ENCODE measurements around the gene LHX3.

DNA sequence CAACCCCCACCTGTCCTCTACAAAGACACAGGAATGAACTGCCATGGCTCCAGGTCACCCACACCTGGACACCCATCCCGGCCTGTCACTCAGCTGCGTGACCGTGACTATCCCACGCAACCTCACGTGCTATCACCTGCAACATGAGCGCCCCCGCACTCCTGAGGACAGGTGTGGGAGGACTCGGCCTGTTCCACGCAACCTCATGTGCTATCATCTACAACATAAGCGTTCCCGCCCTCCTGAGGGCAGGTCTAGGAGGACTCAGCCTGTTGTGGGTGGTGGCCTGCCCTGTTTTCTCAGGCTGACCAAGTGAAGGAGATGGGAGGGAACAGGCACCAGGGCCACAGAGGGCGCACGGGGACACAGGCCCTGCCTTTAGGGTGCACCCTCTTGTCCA, 36.6 kb upstream of the LHX3 start:
- TF ChIP-seq ZNF274 (IDR thresholded peaks at IDR 0.05; ENCODE audit: borderline replicate concordance, extremely low read depth, low read length) (no peak), YY1 (IDR thresholded peaks at IDR 0.05; ENCODE audit: low read depth, low read length) (no peak), CBX5 (IDR thresholded peaks at IDR 0.05; ENCODE audit: low read depth, low read length) (no peak), BRCA1 (IDR thresholded peaks at IDR 0.05; ENCODE audit: low read depth, low read length) (no peak), POLR2A (IDR thresholded peaks at IDR 0.05; ENCODE audit: control extremely low read depth in 1 of 2, low read depth in 2 of 2, low read length in 2 of 2) (no peak), EZH2 (IDR thresholded peaks at IDR 0.05; ENCODE audit: low read depth, low read length, severe bottlenecking) (no peak)
- TF ChIP-seq, protein P1, sequence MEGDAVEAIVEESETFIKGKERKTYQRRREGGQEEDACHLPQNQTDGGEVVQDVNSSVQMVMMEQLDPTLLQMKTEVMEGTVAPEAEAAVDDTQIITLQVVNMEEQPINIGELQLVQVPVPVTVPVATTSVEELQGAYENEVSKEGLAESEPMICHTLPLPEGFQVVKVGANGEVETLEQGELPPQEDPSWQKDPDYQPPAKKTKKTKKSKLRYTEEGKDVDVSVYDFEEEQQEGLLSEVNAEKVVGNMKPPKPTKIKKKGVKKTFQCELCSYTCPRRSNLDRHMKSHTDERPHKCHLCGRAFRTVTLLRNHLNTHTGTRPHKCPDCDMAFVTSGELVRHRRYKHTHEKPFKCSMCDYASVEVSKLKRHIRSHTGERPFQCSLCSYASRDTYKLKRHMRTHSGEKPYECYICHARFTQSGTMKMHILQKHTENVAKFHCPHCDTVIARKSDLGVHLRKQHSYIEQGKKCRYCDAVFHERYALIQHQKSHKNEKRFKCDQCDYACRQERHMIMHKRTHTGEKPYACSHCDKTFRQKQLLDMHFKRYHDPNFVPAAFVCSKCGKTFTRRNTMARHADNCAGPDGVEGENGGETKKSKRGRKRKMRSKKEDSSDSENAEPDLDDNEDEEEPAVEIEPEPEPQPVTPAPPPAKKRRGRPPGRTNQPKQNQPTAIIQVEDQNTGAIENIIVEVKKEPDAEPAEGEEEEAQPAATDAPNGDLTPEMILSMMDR (IDR thresholded peaks at IDR 0.05; ENCODE audit: control extremely low read depth in 1 of 3, insufficient read depth in 1 of 3, low read depth in 1 of 3, low read length in 3 of 3): no peak
- TF ChIP-seq, protein P2, sequence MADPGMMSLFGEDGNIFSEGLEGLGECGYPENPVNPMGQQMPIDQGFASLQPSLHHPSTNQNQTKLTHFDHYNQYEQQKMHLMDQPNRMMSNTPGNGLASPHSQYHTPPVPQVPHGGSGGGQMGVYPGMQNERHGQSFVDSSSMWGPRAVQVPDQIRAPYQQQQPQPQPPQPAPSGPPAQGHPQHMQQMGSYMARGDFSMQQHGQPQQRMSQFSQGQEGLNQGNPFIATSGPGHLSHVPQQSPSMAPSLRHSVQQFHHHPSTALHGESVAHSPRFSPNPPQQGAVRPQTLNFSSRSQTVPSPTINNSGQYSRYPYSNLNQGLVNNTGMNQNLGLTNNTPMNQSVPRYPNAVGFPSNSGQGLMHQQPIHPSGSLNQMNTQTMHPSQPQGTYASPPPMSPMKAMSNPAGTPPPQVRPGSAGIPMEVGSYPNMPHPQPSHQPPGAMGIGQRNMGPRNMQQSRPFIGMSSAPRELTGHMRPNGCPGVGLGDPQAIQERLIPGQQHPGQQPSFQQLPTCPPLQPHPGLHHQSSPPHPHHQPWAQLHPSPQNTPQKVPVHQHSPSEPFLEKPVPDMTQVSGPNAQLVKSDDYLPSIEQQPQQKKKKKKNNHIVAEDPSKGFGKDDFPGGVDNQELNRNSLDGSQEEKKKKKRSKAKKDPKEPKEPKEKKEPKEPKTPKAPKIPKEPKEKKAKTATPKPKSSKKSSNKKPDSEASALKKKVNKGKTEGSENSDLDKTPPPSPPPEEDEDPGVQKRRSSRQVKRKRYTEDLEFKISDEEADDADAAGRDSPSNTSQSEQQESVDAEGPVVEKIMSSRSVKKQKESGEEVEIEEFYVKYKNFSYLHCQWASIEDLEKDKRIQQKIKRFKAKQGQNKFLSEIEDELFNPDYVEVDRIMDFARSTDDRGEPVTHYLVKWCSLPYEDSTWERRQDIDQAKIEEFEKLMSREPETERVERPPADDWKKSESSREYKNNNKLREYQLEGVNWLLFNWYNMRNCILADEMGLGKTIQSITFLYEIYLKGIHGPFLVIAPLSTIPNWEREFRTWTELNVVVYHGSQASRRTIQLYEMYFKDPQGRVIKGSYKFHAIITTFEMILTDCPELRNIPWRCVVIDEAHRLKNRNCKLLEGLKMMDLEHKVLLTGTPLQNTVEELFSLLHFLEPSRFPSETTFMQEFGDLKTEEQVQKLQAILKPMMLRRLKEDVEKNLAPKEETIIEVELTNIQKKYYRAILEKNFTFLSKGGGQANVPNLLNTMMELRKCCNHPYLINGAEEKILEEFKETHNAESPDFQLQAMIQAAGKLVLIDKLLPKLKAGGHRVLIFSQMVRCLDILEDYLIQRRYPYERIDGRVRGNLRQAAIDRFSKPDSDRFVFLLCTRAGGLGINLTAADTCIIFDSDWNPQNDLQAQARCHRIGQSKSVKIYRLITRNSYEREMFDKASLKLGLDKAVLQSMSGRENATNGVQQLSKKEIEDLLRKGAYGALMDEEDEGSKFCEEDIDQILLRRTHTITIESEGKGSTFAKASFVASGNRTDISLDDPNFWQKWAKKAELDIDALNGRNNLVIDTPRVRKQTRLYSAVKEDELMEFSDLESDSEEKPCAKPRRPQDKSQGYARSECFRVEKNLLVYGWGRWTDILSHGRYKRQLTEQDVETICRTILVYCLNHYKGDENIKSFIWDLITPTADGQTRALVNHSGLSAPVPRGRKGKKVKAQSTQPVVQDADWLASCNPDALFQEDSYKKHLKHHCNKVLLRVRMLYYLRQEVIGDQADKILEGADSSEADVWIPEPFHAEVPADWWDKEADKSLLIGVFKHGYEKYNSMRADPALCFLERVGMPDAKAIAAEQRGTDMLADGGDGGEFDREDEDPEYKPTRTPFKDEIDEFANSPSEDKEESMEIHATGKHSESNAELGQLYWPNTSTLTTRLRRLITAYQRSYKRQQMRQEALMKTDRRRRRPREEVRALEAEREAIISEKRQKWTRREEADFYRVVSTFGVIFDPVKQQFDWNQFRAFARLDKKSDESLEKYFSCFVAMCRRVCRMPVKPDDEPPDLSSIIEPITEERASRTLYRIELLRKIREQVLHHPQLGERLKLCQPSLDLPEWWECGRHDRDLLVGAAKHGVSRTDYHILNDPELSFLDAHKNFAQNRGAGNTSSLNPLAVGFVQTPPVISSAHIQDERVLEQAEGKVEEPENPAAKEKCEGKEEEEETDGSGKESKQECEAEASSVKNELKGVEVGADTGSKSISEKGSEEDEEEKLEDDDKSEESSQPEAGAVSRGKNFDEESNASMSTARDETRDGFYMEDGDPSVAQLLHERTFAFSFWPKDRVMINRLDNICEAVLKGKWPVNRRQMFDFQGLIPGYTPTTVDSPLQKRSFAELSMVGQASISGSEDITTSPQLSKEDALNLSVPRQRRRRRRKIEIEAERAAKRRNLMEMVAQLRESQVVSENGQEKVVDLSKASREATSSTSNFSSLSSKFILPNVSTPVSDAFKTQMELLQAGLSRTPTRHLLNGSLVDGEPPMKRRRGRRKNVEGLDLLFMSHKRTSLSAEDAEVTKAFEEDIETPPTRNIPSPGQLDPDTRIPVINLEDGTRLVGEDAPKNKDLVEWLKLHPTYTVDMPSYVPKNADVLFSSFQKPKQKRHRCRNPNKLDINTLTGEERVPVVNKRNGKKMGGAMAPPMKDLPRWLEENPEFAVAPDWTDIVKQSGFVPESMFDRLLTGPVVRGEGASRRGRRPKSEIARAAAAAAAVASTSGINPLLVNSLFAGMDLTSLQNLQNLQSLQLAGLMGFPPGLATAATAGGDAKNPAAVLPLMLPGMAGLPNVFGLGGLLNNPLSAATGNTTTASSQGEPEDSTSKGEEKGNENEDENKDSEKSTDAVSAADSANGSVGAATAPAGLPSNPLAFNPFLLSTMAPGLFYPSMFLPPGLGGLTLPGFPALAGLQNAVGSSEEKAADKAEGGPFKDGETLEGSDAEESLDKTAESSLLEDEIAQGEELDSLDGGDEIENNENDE (IDR thresholded peaks at IDR 0.05; ENCODE audit: insufficient replicate concordance, low read length): no peak

All from H1 (cell line).